ENCODE results near the gene ZBTB21.
"Not testable (repeated sequence)": the region's sequence is repeated elsewhere in the genome, so short reads cannot be mapped to it uniquely, and the experiment has no call there.

ZBTB21 gene

DNA sequence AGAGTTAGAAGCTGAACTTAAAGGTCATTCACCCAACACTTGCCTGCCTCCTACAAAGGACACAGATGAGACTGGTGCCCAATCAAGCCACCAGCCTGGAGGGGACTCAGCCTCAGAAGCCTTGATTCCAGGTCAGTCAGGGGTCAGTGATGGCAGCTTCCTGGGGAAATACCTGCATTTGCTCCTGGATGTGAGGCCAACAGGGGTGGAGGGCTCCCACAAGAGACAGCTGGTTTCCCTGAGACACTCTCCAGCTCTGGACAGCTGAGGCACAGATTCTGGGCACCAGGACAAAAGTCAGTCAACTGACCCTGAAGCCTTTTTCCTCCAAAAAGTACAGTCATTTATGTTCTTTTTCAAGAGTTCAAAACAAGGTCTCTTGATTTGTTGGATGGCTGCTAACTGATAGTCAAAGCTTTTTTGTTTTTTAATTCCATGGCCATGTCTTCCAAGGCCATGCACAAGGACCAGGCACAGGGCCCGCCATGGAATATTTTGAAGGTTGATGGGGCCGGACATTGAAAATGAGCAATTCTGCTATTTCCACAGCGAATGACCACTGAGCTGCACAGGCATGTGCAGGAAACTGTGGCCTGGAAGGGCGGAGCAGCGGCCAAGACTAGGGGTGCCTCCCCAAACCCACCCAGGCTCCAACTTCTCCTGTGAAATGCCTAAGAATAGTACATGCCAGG, 58.1 kb downstream of the ZBTB21 start:
- DNase-seq (ENCODE audit: low spot score) = no peak

DNA sequence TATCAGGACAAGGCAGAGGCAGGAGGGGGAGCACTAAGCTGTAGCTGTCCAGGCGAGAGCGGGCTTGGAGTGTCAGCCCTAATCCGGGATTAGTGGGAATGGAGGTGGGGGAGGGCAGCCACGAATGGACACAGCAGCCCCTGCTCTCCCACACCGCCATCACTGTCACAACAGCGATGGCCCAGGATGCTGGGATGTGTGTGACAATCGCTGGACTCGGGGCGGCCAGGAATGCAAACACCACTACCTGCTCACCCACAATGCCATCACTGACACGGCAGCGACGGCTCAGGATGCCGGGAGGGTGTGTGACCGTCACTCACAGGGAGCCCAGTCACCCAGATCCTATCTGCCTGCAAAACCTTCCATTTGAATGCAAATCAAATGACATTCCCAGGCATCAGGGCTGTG, 59.2 kb downstream of the ZBTB21 start:
- DNase-seq (ENCODE audit: low spot score) = no peak

DNA sequence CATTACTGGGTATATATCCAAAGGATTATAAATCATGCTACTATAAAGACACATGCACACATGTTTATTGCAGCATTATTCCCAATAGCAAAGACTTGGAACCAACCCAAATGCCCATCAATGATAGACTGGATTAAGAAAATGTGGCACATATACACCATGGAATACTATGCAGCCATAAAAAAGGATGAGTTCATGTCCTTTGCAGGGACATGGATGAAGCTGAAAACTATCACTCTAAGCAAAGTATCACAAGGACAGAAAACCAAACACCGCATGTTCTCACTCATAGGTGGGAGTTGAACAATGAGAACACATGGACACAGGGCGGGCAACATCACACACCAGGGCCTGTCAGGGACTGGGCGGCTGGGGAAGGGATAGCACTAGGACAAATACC, 60.5 kb downstream of the ZBTB21 start:
- not testable (repeated sequence) for DNase-seq (ENCODE audit: low spot score)

DNA sequence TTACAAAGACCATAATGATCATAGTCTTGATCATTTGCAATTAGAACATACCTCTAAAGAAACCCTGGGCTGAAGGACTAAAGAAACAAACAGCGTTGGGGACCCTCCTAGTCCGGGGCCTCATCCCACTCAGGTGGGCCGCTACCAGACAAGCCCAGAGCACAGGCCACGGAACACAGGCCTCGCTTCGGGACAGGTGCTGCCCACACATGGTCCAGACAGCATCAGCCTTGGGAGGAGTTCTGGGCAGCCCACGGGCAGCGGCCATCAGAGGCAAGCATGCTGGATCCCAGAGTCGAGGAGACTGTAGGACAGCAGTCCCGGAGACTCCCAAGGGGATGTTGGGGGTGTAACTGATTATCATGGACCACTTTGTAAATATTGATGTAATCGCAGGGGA, 61.3 kb downstream of the ZBTB21 start:
- no peak for DNase-seq (ENCODE audit: low spot score)

DNA sequence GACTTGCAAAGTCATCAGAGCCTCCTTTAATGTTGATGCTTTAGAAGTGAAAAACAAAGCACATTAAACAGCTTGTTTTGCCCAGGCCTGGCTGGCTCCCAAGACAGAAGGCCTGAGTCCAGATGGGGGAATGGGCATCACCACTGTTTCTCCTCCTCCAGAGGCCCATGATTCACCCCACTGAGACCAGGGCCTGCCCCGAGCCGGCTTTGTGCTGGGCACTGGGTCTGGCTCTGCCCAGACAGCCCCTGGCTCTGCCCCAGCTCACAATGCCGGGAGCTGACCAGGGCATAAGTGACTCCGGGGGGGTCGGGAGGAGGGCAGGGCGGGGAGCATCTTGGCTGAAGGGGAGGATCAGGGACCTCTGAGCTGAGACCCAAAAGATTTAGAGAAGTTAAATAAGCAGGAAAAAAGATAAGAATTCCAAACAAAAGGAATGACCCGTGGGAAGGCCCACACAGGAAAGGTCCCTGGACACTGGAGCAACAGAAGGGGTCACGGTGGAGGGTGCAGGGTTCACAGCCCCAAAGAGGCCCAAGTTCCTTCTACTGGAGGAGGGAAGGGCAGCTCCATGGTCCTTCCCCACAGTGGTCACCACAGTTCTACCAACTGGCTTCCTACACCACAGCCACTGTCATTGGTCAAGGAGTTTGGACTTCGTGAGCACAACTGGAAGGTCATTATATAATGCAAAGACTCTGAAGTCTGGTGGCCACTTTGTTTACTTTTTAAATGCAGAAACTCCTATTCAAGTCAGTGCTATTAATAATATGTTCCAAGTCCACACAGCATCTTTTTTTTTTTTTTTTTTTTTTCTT, 61.9 kb downstream of the ZBTB21 start:
- no peak for DNase-seq (ENCODE audit: low spot score)

DNA sequence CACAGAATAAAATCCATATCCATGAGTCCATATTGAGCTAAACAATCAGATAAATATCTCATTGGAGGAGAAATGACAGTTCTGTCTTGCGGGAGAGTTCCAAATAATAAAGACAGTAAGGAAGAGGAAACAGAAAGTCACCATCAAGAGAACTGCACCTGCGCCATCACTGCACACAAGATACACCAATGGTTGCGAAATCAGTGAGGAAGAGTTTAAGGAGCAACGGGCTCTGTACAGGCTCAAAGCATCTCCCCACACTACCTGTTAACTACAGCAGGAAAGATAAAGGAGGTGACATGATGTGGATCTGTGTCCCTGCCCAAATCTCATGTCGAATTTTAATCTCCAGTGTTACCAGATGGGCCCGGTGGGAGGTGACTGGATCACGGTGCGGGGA, 64.2 kb downstream of the ZBTB21 start:
- no peak for DNase-seq (ENCODE audit: low spot score)

DNA sequence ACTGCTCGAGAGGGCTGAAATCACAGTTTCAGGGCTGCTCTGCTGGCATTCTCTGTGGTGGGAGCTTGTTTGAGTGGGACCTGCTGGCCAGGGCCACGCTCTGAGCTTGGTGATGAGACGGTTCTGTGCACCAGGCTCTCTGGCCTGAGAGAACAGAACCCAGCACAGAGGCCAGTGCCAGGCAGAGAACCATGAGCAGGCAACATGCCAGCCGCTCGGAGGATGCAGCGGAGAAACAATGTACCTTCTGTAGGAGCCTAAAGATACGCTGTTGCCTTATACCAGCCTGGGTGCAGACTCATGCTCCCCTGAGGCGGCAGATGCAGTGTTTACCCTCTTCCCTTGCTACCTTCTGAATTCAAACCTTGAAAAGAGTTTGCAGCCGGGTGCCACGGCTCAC, 66.3 kb downstream of the ZBTB21 start:
- no peak for DNase-seq (ENCODE audit: low spot score)

DNA sequence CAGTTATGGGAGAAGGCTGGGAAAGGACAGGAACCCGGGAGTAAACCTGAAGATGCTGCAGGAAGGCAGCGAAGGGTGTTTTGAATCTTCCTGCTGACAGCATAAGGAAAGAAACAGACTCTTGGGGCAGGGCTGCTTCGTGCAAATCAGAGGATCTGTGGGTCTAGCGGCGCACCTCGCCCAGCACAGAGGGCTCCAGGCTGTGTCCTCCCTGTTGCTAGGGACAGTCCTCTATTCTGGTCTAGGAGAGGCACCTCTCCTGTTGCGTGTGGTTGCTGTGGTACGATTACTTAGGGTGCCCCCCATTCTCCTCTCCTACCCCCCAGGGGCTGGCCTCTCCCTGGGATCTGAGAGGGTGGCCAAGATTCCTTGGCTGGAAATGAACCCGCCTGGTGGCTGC, 67.7 kb downstream of the ZBTB21 start:
- no peak for DNase-seq (ENCODE audit: low spot score)

DNA sequence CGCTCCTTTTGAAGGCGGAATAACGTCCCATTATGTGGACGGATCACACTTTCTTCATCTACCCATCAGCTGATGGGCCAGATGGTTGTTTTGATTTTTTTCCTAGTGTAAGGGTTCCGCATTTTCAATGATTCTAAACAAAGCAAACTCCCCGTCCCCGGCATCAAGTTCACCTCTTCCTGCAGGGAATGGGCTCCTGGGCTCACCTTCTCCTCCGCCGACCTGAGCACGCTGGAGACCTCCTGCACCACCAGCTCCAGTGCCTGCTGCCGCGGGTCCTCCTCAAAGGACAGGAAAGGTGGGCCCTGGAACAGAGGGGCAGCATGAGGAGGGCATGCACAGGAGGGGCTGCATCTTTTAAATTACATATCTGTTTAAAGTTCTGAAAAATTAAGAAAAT, 68.2 kb downstream of the ZBTB21 start:
- no peak for DNase-seq (ENCODE audit: low spot score)

DNA sequence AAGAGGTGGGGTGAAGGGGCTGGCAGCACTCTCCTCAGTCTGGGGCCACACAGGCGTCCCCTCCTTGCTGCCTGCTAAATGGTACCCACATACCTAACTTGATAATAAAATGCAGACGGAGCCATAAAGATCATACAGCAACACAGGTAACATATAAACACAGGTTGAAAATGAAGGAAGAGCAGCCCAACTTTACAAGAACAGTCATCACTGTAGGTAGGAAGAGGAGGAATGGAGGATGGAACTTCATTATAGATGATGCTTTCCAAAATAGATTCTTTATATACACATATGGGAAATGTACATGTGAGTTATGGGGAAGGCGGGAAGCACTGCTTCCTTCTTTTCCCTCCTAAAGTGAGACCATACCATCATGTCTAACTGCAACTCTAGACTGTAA, 69.7 kb downstream of the ZBTB21 start:
- no peak for DNase-seq (ENCODE audit: low spot score)

DNA sequence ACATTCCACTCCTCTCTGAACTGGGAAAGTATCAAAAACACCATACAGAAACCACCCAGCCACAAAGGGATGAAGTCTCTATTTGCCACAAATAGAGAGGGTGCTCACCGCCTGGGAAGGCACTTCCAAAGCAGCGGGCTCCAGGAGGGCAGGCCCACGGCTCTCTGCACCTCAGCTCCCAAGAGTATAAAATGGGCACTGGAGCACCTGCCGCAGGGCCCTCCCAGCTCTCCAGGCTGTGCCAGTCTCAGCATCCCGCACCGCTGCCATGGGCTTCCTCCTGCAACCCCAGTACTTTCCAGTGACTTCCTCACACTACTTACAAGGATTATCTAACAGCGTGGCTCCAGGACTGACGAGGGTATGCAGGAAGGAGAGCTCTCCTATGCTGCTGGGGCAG, 70.8 kb downstream of the ZBTB21 start:
- DNase-seq (ENCODE audit: low spot score) = no peak
